Esophagus muscularis mucosa (tissue), 4 donors: ENCODE data around the gene SNCB. TPM values are rescaled to one million over a fixed set of nuclear protein-coding genes. Genes with fewer than 3 reads are reported as not detected.

Source experiments
- DNase-seq: peaks from one replicate; pipeline ENCODE4 v3.0.0-alpha.2; 2017; ENCODE audit errors: extremely low spot score
- H3K27ac ChIP-seq, 4 donors: fragments of 200-600 bp; sonication (generic); replicated peaks in 1 of 4; 1 replicate in 3 of 4; 2 replicates in 1 of 4; pipeline ENCODE4 v1.5.1; 2016 to 2019; ENCODE audit warnings: mild to moderate bottlenecking in 1 of 4
- H3K27me3 ChIP-seq, 4 donors: fragments of 200-600 bp; sonication (generic); one replicate each; pipeline versions ENCODE4 v1.5.1 to v1.6.0; 2016 to 2019
- H3K36me3 ChIP-seq, 4 donors: fragments of 200-600 bp; sonication (generic); one replicate each; pipeline ENCODE4 v1.5.1; 2016 to 2019
- H3K4me1 ChIP-seq, 4 donors: fragments of 200-600 bp; sonication (generic); one replicate each; pipeline ENCODE4 v1.5.1; 2016 to 2019
- H3K4me3 ChIP-seq, 4 donors: fragments of 200-600 bp; sonication (generic); 1 replicate in 2 of 4; 2 replicates in 2 of 4; pipeline ENCODE4 v1.5.1; 2016 to 2019; ENCODE audit warnings: mild to moderate bottlenecking in 4 of 4, moderate library complexity in 1 of 4
- H3K9me3 ChIP-seq, 4 donors: fragments of 200-600 bp; sonication (generic); 1 replicate in 3 of 4; 2 replicates in 1 of 4; pipeline ENCODE4 v1.5.1; 2016 to 2019
- EP300 ChIP-seq: sonication (generic); formaldehyde crosslinking; IDR thresholded peaks from one replicate; pipeline ENCODE4 v1.6.1; 2017; ENCODE audit warnings: antibody characterized with exemption
- POLR2A ChIP-seq: fragments of 450-650 bp; IDR thresholded peaks from one replicate; pipeline ENCODE4 v1.6.1; 2017; ENCODE audit warnings: antibody characterized with exemption, moderate library complexity, mild to moderate bottlenecking, low read depth
- POLR2AphosphoS5 ChIP-seq, 2 donors: sonication (generic); formaldehyde crosslinking; IDR thresholded peaks; one replicate each; pipeline ENCODE4 v1.6.1; 2017; ENCODE audit warnings: antibody characterized with exemption in 2 of 2
- WGBS: methylation state at CpG from one replicate; pipeline ENCODE4 v1.1.5; 2018; 5-methylcytosine and 5-hydroxymethylcytosine counted together
- intact Hi-C: fragments of 100-400 bp; cut with DNase I; formaldehyde crosslinking; loops from one replicate; pipeline ENCODE4 v1.15.1; 2023
- total RNA-seq, 4 donors: library from RNA; depleted of rRNA; stranded (reverse); fragments of >200 nt; gene quantifications; one replicate each; pipeline versions ENCODE4 v1.1.0 to v1.2.1, GENCODE V29; 2016
- TF ChIP-seq, protein P1 (sequence below), 3 experiments: fragments of 200-600 bp in 2 of 3; fragments of 450-650 bp in 1 of 3; sonication (generic) in 2 of 3; IDR thresholded peaks; one replicate each; pipeline ENCODE4 v1.5.1; 2017 to 2019; ENCODE audit warnings: antibody characterized with exemption in 3 of 3, mild to moderate bottlenecking in 2 of 3, moderate library complexity in 1 of 3

SNCB gene
- total RNA-seq, 4 donors from 2014 or later = not detected

DNA sequence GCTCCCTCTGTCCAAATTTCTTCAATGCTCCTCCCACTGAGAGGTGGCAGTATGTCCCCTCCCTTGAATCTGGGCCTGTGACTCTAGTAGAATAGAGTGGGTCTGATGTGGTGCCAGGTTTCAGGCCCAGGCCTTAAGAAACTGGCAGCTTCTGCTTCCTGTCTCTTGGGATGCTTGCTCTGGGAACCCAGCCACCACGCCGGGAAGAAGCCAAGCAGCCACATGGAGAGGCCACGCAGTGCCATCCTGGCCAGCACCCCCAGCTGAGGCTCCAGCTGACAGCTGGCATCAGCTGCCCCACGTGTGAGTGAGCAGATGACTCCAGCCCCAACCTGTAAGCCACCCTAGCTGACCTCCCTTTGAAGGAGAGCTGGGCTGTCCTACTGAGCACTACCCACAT is 9.6 kb upstream of the SNCB start:
- 73% methylated on average over 4 of the region's 4 CpGs for WGBS
- Histone ChIP-seq H3K36me3 (no peaks in the 10 kb centered on the region), H3K4me3 (no peak overlapping the region), H3K4me1 (no peaks in the 10 kb centered on the region), H3K27ac (no peak overlapping the region), H3K9me3 (peaks cover 0 to 2% (median 0%) of the 10 kb centered on the region in 4 donors), H3K27me3 (no peaks in the 10 kb centered on the region)
- no peak for DNase-seq
- TF ChIP-seq, protein P1, sequence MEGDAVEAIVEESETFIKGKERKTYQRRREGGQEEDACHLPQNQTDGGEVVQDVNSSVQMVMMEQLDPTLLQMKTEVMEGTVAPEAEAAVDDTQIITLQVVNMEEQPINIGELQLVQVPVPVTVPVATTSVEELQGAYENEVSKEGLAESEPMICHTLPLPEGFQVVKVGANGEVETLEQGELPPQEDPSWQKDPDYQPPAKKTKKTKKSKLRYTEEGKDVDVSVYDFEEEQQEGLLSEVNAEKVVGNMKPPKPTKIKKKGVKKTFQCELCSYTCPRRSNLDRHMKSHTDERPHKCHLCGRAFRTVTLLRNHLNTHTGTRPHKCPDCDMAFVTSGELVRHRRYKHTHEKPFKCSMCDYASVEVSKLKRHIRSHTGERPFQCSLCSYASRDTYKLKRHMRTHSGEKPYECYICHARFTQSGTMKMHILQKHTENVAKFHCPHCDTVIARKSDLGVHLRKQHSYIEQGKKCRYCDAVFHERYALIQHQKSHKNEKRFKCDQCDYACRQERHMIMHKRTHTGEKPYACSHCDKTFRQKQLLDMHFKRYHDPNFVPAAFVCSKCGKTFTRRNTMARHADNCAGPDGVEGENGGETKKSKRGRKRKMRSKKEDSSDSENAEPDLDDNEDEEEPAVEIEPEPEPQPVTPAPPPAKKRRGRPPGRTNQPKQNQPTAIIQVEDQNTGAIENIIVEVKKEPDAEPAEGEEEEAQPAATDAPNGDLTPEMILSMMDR (IDR thresholded peaks at IDR 0.05) = no peak
- TF ChIP-seq POLR2AphosphoS5 (IDR thresholded peaks at IDR 0.05) (no peak), POLR2A (no peak), EP300 (no peak)
- intact Hi-C loops = no loop called here

DNA sequence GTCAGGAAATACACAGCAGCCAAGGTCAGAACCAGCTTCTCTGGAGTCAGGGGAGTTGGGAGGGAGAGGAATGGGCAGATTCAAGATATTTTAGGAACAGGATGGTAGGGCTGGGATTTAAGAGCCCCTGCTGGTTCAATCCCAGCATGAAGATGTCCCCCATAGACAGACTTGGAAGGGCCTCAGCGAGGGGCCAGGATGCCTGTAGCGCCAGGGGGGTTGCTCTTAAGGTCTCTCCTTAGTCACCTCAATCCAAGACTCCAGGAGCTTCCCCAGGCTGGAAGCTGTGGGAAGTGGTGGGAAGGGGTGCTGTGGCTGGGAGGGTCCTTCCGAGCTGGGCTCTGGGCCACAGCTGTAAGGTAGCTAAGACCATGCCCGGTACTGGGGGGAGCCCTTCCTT is 8.9 kb upstream of the SNCB start:
- intact Hi-C loops = no loop called here
- Histone ChIP-seq H3K36me3 (no peaks in the 10 kb centered on the region), H3K4me3 (no peak overlapping the region), H3K27me3 (no peaks in the 10 kb centered on the region), H3K27ac (no peak overlapping the region), H3K4me1 (no peaks in the 10 kb centered on the region), H3K9me3 (peaks cover 0 to 2% (median 0%) of the 10 kb centered on the region in 4 donors)
- TF ChIP-seq POLR2AphosphoS5 (IDR thresholded peaks at IDR 0.05) = no peak
- TF ChIP-seq, protein P1 (IDR thresholded peaks at IDR 0.05) = no peak
- TF ChIP-seq EP300 = no peak
- no peak for TF ChIP-seq POLR2A
- no peak for DNase-seq
- 83% methylated on average over 1 of the region's 4 CpGs for WGBS

DNA sequence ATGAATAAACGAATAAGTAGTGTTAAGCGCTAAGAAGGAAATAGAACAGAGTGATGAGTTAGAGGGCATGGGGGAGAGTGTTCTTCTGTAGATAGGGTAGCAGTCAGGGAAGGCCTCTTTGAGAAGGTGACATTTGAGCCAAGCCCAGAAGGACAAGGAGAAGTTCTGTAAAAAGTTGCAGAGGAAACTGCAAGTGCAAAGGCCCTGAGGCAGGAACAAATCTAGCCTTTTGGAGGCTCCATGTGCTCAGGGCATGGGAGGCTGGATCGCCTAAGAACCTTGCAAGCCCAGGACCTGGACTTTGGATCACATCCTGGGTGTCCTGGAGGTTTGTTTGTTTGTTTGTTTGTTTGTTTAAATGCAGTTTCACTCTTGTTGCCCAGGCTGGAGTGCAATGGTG is 8.1 kb upstream of the SNCB start:
- 93% methylated on average over 3 of the region's 3 CpGs for WGBS
- intact Hi-C loops = no loop called here
- H3K27me3 ChIP-seq = peaks cover 0 to 3% (median 0%) of the 10 kb centered on the region in 4 donors
- TF ChIP-seq POLR2A (no peak), POLR2AphosphoS5 (IDR thresholded peaks at IDR 0.05) (no peak), EP300 (no peak)
- TF ChIP-seq, protein P1 (IDR thresholded peaks at IDR 0.05) = no peak
- H3K4me3 ChIP-seq = no peak overlapping the region
- H3K27ac ChIP-seq = no peak overlapping the region
- no peaks in the 10 kb centered on the region for H3K4me1 ChIP-seq
- no peak for DNase-seq
- no peaks in the 10 kb centered on the region for H3K36me3 ChIP-seq
- peaks cover 0 to 2% (median 0%) of the 10 kb centered on the region in 4 donors for H3K9me3 ChIP-seq

DNA sequence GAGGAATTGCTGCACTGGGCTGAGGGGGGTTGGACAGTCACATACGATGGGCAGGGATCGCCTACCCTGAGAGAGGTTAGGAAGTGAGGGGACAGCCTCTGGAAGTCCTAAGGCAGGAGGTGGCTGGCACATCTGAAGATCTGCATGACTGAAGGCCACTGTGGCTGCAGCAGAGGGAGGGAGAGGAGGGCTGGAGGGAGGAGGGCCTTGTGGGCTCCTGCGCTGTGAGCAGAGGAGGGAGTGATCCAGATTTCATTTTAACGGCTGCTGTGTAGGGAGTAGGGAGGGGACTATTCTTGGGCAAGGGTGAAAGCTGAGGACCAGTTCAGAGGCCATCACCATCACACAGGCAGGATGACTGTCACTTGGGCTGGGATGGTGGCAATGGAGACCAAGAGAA is 7.2 kb upstream of the SNCB start:
- Histone ChIP-seq H3K4me1 (no peaks in the 10 kb centered on the region), H3K27ac (no peak overlapping the region), H3K36me3 (no peaks in the 10 kb centered on the region), H3K4me3 (no peak overlapping the region), H3K27me3 (peaks cover 0 to 12% (median 0%) of the 10 kb centered on the region in 4 donors), H3K9me3 (peaks cover 0 to 2% (median 0%) of the 10 kb centered on the region in 4 donors)
- intact Hi-C loops = no loop called here
- DNase-seq = no peak
- TF ChIP-seq POLR2AphosphoS5 (IDR thresholded peaks at IDR 0.05) = no peak
- no peak for TF ChIP-seq POLR2A
- TF ChIP-seq EP300 = no peak
- TF ChIP-seq, protein P1 (IDR thresholded peaks at IDR 0.05) = no peak
- WGBS = 68% methylated on average over 4 of the region's 4 CpGs

DNA sequence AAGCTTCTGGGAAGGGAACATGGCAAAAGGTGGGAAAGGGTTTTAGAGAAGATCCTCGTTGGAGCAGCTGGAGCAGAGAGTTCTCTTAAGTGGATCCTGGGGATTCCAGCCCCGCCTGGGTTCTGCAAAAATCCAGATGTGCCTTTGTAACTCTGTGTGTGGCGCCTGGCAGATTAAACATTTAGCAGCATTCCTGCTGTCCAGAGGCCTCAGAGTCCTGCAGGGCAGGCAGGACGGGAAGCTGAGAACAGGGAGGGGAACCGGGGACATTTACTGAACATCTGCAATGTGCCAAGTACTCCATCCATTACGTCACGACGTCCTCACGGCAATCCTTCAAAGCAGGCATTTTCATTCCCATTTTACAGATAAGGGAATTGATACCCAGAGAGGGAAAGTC is 6.1 kb upstream of the SNCB start:
- TF ChIP-seq POLR2A = no peak
- no peak for TF ChIP-seq EP300
- TF ChIP-seq, protein P1 (IDR thresholded peaks at IDR 0.05) = no peak
- TF ChIP-seq POLR2AphosphoS5 (IDR thresholded peaks at IDR 0.05) = no peak
- Histone ChIP-seq H3K4me3 (no peak overlapping the region), H3K4me1 (no peaks in the 10 kb centered on the region), H3K27me3 (peaks cover 0 to 23% (median 0%) of the 10 kb centered on the region in 4 donors), H3K27ac (no peak overlapping the region), H3K9me3 (peaks cover 0 to 2% (median 0%) of the 10 kb centered on the region in 4 donors), H3K36me3 (no peaks in the 10 kb centered on the region)
- 63% methylated on average over 8 of the region's 9 CpGs for WGBS
- no peak for DNase-seq
- intact Hi-C loops = no loop called here
